HG03135 (cell line): ENCODE results near the gene PGM1.

Source experiments
- ATAC-seq: cut with Tn5 transposase; IDR thresholded peaks from one replicate; pipeline ENCODE4 v1.9.1; 2021; ENCODE audit warnings: mild to moderate bottlenecking, moderate library complexity; ENCODE audit not compliant: unreplicated experiment

Gene PGM1

DNA sequence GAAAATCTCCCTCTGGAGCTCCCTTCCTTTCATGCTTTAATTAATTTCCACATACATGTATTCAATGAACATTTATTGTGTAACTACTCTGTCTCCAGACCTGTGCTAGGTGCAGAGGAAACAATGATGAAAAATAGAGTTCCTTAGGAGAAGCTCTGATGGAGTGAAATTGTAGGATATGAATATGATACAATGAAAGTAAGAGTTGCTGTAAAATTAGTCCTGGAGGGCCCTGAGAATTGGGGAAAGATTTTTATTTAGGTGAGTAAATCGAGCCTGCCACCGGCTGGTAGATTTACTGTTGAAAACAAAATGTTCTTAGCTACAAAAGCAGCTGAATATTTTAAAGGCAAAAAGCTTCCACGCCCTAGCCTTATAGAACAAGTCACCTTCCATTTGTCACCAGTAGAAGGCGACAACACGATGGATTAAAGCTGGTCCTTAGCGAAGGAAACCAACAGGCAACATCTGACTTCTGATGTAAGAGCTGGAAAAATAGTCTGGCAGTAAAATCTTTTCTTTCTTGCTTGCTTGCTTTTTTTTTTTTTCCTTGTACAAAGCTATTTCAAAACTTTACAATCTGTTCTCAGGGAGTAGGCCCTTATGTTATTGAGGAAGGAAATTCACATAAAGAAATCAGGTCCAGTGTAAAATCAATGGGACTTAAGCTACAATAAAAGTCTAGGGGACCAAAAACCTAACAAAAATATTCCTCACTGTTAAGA, 98.7 kb downstream of the PGM1 start:
- no peak for ATAC-seq

DNA sequence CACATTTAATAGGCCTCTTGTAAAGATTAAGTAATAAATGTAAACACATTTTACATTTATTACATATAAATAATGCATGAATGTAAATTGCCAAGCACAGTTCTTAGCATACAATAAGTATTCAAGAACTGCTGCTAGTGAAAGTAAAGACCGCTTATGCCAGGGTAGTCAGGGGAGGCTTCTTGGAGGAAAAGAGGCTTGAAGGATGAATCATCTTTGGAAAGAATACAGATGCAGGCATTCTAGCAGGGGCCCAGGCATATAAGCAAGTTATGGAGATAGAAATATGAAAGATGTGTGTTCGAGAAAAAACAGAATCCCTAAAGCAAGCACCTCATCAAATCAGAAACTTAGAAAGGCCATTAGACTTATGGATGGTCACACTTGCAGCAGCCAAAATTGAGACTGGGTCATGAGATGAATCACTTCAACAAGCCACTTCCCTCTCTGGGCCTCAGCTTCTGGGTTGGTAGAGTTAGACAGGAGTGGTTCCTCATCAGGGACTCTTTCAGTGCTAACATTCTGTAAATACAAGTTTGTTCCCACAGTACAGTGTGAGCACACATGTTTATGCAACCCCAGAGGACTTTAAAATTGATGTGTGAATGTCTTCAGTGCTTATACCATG, 100.8 kb downstream of the PGM1 start:
- peak; percentile 55 for ATAC-seq

DNA sequence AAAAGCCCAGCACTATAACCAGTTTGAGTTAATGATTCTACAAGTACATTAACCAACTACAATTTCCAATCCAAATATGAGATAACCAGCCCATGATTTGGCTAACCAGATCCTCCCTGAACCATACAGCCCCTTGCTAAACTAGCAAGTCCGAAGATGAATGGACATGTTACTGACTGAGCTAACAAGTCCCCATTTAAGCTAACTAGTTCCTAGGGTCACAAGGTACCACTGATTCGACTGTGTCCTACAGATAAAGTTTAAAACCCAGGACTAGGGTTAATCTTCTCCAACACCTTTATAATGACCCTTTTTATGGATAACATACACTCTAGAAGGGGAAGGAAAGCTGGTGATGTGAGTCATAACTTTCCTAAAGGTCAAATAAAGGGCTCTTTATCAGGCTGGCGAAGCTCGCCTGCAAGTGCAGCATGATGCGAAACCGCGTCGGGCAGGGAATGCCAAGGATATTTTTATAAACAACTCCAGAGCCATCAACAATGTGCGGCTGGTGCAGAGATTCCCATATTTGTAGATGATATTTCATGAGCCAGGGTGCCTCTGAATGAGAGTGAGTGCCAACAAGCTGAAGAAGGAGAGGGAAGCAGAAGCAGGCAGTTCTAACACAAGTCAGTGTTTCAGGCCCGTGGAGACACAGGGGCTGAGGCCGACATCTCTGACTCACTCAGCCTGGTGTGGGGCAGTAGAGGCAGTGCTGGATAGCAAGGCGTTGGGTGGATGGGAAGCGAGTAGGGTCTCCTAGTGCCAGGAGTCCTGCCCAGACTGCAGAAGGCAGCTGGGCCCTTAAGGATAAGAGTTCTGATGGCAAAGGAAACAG, 105.0 kb downstream of the PGM1 start:
- ATAC-seq, result no peak

DNA sequence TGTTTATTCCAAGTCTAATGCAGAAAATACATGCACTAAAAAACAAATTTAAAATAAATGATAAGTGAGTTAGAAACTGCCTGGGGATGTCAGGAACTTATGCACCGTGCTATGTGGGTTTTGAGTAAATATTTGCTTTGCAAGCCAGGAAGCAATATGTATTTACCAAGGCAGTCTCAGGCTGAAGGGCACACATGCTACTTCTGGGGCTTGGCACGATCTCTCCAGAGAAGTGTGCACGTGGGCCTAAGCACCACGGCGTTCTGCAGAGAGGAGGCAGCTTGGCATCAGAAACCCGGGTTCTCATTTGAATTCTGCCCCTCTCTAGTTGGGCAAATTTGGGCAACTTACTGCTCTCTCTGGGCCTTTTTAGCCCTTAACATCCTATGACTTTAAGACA, 108.0 kb downstream of the PGM1 start:
- ATAC-seq, result no peak

DNA sequence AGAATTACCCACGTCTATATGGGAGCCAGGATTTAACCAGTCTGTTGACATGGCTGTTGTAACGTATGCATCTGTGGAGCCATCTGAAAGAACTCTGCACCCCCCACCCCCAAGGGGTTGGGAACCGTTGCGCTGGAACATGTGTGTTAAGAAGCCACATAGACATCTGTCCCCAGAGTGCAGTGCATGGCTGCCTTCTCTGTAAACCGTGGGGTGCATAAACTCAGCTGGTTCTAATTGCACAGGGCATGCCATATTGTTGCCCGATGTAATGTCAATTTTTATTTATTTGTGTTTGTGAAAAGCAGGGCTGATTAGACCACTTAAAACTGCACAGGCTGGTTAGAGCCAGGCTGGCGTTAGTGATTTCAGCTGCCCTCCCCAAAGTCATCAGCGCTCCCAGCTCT, 110.5 kb downstream of the PGM1 start:
- ATAC-seq, result no peak

DNA sequence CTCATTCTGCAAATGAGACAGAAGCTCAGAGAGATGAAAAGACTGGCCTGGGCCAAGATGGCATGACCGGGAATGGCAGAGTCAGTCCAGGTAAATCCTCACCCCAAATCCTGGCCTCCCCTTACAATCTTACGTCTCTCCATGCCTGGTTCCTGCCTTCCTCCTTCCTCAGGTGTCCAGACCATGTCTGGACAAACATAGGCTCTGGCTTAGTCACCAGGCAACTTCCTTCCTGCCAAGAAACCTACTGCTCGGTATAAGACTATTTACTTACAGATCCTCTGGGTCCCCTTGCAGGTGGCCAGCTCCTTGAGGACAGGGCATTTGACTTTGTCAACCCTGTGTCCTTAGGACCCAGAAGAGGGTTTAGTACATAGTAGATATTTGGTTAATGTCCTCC, 111.2 kb downstream of the PGM1 start:
- ATAC-seq, result no peak

DNA sequence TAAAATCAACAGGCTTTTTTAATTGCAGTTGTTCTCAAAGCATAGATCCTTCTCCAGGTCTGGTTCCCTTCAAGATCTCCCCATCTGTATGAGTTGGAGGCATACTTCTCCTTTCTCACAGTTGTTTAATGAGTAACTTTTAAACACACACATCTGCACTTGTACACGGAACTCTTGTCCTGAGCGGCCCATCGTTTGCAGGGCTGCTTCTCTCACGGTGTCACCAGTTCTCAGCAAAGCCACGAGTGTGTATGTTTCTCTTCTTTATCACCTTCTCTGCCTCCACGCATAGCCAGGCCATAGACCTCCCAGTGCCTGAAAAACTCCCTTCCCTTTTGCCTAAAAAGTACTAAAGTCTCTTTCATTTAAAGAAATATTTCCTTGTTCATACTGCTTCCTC, 111.9 kb downstream of the PGM1 start:
- peak; percentile 96 for ATAC-seq

DNA sequence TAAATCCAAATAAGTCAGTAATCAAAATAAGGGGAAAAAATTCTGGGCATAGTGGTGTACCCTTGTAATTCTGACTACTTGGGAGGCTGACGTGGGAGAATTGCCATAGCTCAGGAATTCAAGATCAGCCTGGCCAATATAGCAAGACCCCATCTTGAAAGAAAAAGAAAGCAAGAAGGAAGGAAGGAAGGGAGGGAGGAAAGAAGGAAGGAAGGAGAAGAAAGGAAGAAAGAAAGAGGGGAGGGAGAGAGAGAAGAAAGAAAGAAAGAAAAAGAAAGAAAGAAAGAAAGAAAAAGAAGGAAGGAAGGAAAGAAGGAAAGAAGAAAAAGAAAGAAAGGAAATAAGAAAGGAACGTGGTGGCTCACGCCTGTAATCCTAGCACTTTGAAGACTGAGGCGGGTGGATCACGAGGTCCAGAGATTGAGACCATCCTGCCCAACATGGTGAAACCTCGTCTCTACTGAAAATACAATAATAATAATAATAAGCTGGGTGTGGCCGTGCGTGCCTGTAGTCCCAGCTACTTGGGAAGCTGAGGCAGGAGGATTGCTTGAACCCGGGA, 116.1 kb downstream of the PGM1 start:
- ATAC-seq, result no peak
